IPS-NIHi7 (cell line): ENCODE results near the gene ZNF362.

Experiments
- DNase-seq: peaks from one replicate; pipeline ENCODE4 v3.0.0; 2012; ENCODE audit warnings: mixed read lengths; ENCODE audit errors: extremely low spot score

Gene ZNF362

GRCh38 chr1:33324677-33325575 is 68.6 kb downstream of the ZNF362 start:
- DNase-seq = no peak

- no peak for DNase-seq
Measured at GRCh38 chr1:33326785-33327184, 70.5 kb downstream of the ZNF362 start.

GRCh38 chr1:33327587-33328325 is 71.5 kb downstream of the ZNF362 start:
- DNase-seq = no peak

GRCh38 chr1:33328817-33329216 is 72.5 kb downstream of the ZNF362 start:
- DNase-seq = no peak

GRCh38 chr1:33329600-33330305 is 73.5 kb downstream of the ZNF362 start:
- DNase-seq = no peak

GRCh38 chr1:33330361-33330890 is 74.1 kb downstream of the ZNF362 start:
- DNase-seq = no peak

GRCh38 chr1:33330906-33331305 is 74.6 kb downstream of the ZNF362 start:
- no peak for DNase-seq

- DNase-seq = no peak
Measured at GRCh38 chr1:33331444-33332356, 75.4 kb downstream of the ZNF362 start.

GRCh38 chr1:33332357-33332789 is 76.1 kb downstream of the ZNF362 start:
- no peak for DNase-seq

- DNase-seq = no peak
Measured at GRCh38 chr1:33332881-33333280, 76.6 kb downstream of the ZNF362 start.

- DNase-seq = no peak
Measured at GRCh38 chr1:33334081-33334552, 77.8 kb downstream of the ZNF362 start.

GRCh38 chr1:33335020-33335419 is 78.7 kb downstream of the ZNF362 start:
- no peak for DNase-seq

- no peak for DNase-seq
Measured at GRCh38 chr1:33336580-33336979, 80.3 kb downstream of the ZNF362 start.

GRCh38 chr1:33337441-33337840 is 81.1 kb downstream of the ZNF362 start:
- DNase-seq = no peak

GRCh38 chr1:33338048-33338439 is 81.8 kb downstream of the ZNF362 start:
- no peak for DNase-seq

GRCh38 chr1:33338440-33339211 is 82.3 kb downstream of the ZNF362 start:
- DNase-seq = no peak

- DNase-seq = no peak
Measured at GRCh38 chr1:33339413-33339812, 83.1 kb downstream of the ZNF362 start.

- no peak for DNase-seq
Measured at GRCh38 chr1:33341190-33341589, 84.9 kb downstream of the ZNF362 start.

- DNase-seq = peak; percentile 53
Measured at GRCh38 chr1:33342041-33342723, 85.9 kb downstream of the ZNF362 start.
